Colonic mucosa (tissue), 4 donors: Measurements from ENCODE around the gene DCUN1D4. TPM values are rescaled to one million over a fixed set of nuclear protein-coding genes. Genes with fewer than 3 reads are reported as not detected.

Experiments
- DNase-seq: peaks from one replicate; pipeline ENCODE4 v3.0.0-alpha.2; 2020
- H3K27ac ChIP-seq: fragments of 200-600 bp; one replicate; pipeline ENCODE4 v1.8.0; 2021
- H3K27me3 ChIP-seq: fragments of 200-600 bp; one replicate; pipeline ENCODE4 v1.8.0; 2021
- H3K36me3 ChIP-seq: fragments of 200-600 bp; one replicate; pipeline ENCODE4 v1.8.0; 2021
- H3K4me1 ChIP-seq: fragments of 200-600 bp; one replicate; pipeline ENCODE4 v1.8.0; 2021; ENCODE audit warnings: mild to moderate bottlenecking
- H3K4me3 ChIP-seq: fragments of 200-600 bp; one replicate; pipeline ENCODE4 v1.8.0; 2021
- H3K9ac ChIP-seq, 2 donors: one replicate each; pipeline ENCODE4 v1.7.0; 2013; ENCODE audit warnings: control low read depth in 2 of 2, low read depth in 2 of 2, low read length in 2 of 2
- H3K9me3 ChIP-seq: fragments of 200-600 bp; one replicate; pipeline ENCODE4 v1.8.0; 2021
- CTCF ChIP-seq: fragments of 200-600 bp; IDR thresholded peaks from one replicate; pipeline ENCODE4 v1.8.0; 2022; ENCODE audit warnings: antibody characterized with exemption, mild to moderate bottlenecking
- intact Hi-C: fragments of 100-400 bp; cut with DNase I; formaldehyde crosslinking; loops from one replicate; pipeline ENCODE4 v1.14.1; 2022
- total RNA-seq, 2 donors: library from RNA; stranded (reverse); fragmentation: NEBNext Ultra II Directional in 1 of 2; extraction: Animal tissue kit (Norgen Biotek cat#: 25700) in 1 of 2; gene quantifications; one replicate each; pipeline ENCODE4 v1.2.1, GENCODE V29; 2021
- donor health status: healthy.
- donor health status: DM: no; HTN: no; CAD: no.
- donor health status: DM: no; HTN: no; CAD: no.

The DCUN1D4 gene
- total RNA-seq, 2 donors from 2014 or later: 30.4 to 36.0 TPM

- Histone ChIP-seq H3K9ac (no peak overlapping the region), H3K4me1 (peaks cover 6% of the 10 kb centered on the region), H3K27ac (no peak overlapping the region), H3K27me3 (no peaks in the 10 kb centered on the region), H3K36me3 (no peaks in the 10 kb centered on the region), H3K4me3 (no peak overlapping the region), H3K9me3 (no peaks in the 10 kb centered on the region)
- no peak for DNase-seq
- TF ChIP-seq CTCF: no peak
- intact Hi-C loops: no loop called here
Measured at GRCh38 chr4:51855270-51855669, 12.3 kb downstream of the DCUN1D4 start.

GRCh38 chr4:51855751-51856150 is 12.8 kb downstream of the DCUN1D4 start:
- Histone ChIP-seq H3K9ac (no peak overlapping the region), H3K9me3 (no peaks in the 10 kb centered on the region), H3K27me3 (no peaks in the 10 kb centered on the region), H3K36me3 (no peaks in the 10 kb centered on the region), H3K4me1 (peaks cover 6% of the 10 kb centered on the region), H3K4me3 (no peak overlapping the region), H3K27ac (no peak overlapping the region)
- DNase-seq: no peak
- intact Hi-C loops: no loop called here
- no peak for TF ChIP-seq CTCF

GRCh38 chr4:51858605-51859202 is 15.8 kb downstream of the DCUN1D4 start:
- no peaks in the 10 kb centered on the region for H3K9me3 ChIP-seq
- no peaks in the 10 kb centered on the region for H3K36me3 ChIP-seq
- H3K9ac ChIP-seq: no peak overlapping the region
- TF ChIP-seq CTCF: no peak
- no peak overlapping the region for H3K4me3 ChIP-seq
- intact Hi-C loops: no loop called here
- peak overlapping the region; percentile 51 for H3K27ac ChIP-seq
- no peaks in the 10 kb centered on the region for H3K27me3 ChIP-seq
- no peak for DNase-seq
- H3K4me1 ChIP-seq: no peaks in the 10 kb centered on the region

- no peaks in the 10 kb centered on the region for H3K9me3 ChIP-seq
- DNase-seq: no peak
- H3K27me3 ChIP-seq: no peaks in the 10 kb centered on the region
- no peaks in the 10 kb centered on the region for H3K36me3 ChIP-seq
- intact Hi-C loops: no loop called here
- no peak overlapping the region for H3K9ac ChIP-seq
- peak overlapping the region; percentile 51 for H3K27ac ChIP-seq
- no peak overlapping the region for H3K4me3 ChIP-seq
- H3K4me1 ChIP-seq: no peaks in the 10 kb centered on the region
- TF ChIP-seq CTCF: no peak
Measured at GRCh38 chr4:51859476-51860031, 16.6 kb downstream of the DCUN1D4 start.

- no peak for DNase-seq
- Histone ChIP-seq H3K27me3 (no peaks in the 10 kb centered on the region), H3K27ac (no peak overlapping the region), H3K4me3 (no peak overlapping the region), H3K9ac (no peak overlapping the region), H3K4me1 (no peaks in the 10 kb centered on the region), H3K36me3 (no peaks in the 10 kb centered on the region), H3K9me3 (no peaks in the 10 kb centered on the region)
- intact Hi-C loops: no loop called here
- no peak for TF ChIP-seq CTCF
Measured at GRCh38 chr4:51862199-51862598, 19.2 kb downstream of the DCUN1D4 start.
